Trophoblast cell (in vitro differentiated cells and primary cell): ENCODE measurements around the gene HECTD4.

Source experiments
- DNase-seq, 2 donors: peaks; one replicate each; pipeline ENCODE4 v3.0.0-alpha.2; 2016
- H2AFZ ChIP-seq: 2 replicates; pipeline ENCODE4 v1.6.1; 2013; ENCODE audit warnings: low read length, moderate library complexity, mild to moderate bottlenecking; ENCODE audit not compliant: insufficient read depth, poor library complexity
- H2AK5ac ChIP-seq: 2 replicates; pipeline ENCODE4 v1.6.1; 2013; ENCODE audit warnings: mild to moderate bottlenecking, low read length
- H2BK120ac ChIP-seq: 2 replicates; pipeline ENCODE4 v1.6.1; 2013; ENCODE audit warnings: low read length, mild to moderate bottlenecking, moderate library complexity; ENCODE audit not compliant: insufficient read depth, poor library complexity
- H2BK12ac ChIP-seq: 2 replicates; pipeline ENCODE4 v1.6.1; 2013; ENCODE audit warnings: mild to moderate bottlenecking, low read length, moderate library complexity
- H2BK5ac ChIP-seq: 2 replicates; pipeline ENCODE4 v1.6.1; 2013; ENCODE audit warnings: low read length, low read depth, moderate library complexity, mild to moderate bottlenecking; ENCODE audit not compliant: poor library complexity
- H3K14ac ChIP-seq: 2 replicates; pipeline ENCODE4 v1.6.1; 2013; ENCODE audit warnings: mild to moderate bottlenecking, low read length
- H3K18ac ChIP-seq: 2 replicates; pipeline ENCODE4 v1.6.1; 2013; ENCODE audit warnings: mild to moderate bottlenecking, low read length
- H3K23ac ChIP-seq: 2 replicates; pipeline ENCODE4 v1.6.1; 2013; ENCODE audit warnings: low read length
- H3K27ac ChIP-seq: 2 replicates; pipeline ENCODE4 v1.5.1; 2013; ENCODE audit warnings: low read depth, mild to moderate bottlenecking, inconsistent platforms, low read length, moderate library complexity
- H3K27me3 ChIP-seq: 2 replicates; pipeline ENCODE4 v1.6.1; 2013; ENCODE audit warnings: inconsistent platforms, mild to moderate bottlenecking, low read length, moderate library complexity; ENCODE audit not compliant: insufficient read depth
- H3K36me3 ChIP-seq, 2 experiments: 1 replicate in 1 of 2; 2 replicates in 1 of 2; pipeline ENCODE4 v1.6.1; 2013; ENCODE audit warnings: low read length in 2 of 2, mild to moderate bottlenecking in 2 of 2, moderate library complexity in 1 of 2; ENCODE audit not compliant: insufficient read depth in 2 of 2, control insufficient read depth in 1 of 2
- H3K4ac ChIP-seq: 2 replicates; pipeline ENCODE4 v1.6.1; 2013; ENCODE audit warnings: low read depth, mild to moderate bottlenecking, low read length, moderate library complexity
- H3K4me1 ChIP-seq, 2 experiments: 1 replicate in 1 of 2; 2 replicates in 1 of 2; pipeline ENCODE4 v1.6.1; 2013; ENCODE audit warnings: low read length in 2 of 2, mild to moderate bottlenecking in 2 of 2, moderate library complexity in 1 of 2; ENCODE audit not compliant: insufficient read depth in 2 of 2, control insufficient read depth in 1 of 2
- H3K4me2 ChIP-seq: 2 replicates; pipeline ENCODE4 v1.6.1; 2013; ENCODE audit warnings: inconsistent platforms, mild to moderate bottlenecking, low read length, moderate library complexity
- H3K4me3 ChIP-seq: 2 replicates; pipeline ENCODE4 v1.5.1; 2013; ENCODE audit warnings: mild to moderate bottlenecking, low read depth, low read length, inconsistent platforms
- H3K79me1 ChIP-seq: one replicate; pipeline ENCODE4 v1.6.1; 2013; ENCODE audit warnings: low read length
- H3K79me2 ChIP-seq: 2 replicates; pipeline ENCODE4 v1.6.1; 2013; ENCODE audit warnings: low read length, mild to moderate bottlenecking; ENCODE audit not compliant: control insufficient read depth, insufficient read depth, poor library complexity
- H3K9ac ChIP-seq: 2 replicates; pipeline ENCODE4 v1.6.1; 2013; ENCODE audit warnings: mild to moderate bottlenecking, low read length
- H3K9me3 ChIP-seq: 2 replicates; pipeline ENCODE4 v1.6.1; 2013; ENCODE audit warnings: low read depth, mild to moderate bottlenecking, control low read depth, inconsistent platforms, low read length; ENCODE audit not compliant: insufficient read depth
- H4K12ac ChIP-seq: 2 replicates; pipeline ENCODE4 v1.6.1; 2013; ENCODE audit warnings: low read depth, mild to moderate bottlenecking, low read length, moderate library complexity
- H4K8ac ChIP-seq: 2 replicates; pipeline ENCODE4 v1.6.1; 2013; ENCODE audit warnings: low read depth, mild to moderate bottlenecking, low read length, moderate library complexity
- H4K91ac ChIP-seq: one replicate; pipeline ENCODE4 v1.6.1; 2013; ENCODE audit warnings: low read depth, mild to moderate bottlenecking, low read length, moderate library complexity
- WGBS: extraction: QIAGEN DNeasy Blood & Tissue Kit; methylation state at CpG from one replicate; pipeline ENCODE4 v1.1.7; 2013; ENCODE audit warnings: missing lambda C conversion rate; ENCODE audit not compliant: insufficient read length, insufficient coverage; ENCODE audit errors: extremely low coverage; 5-methylcytosine and 5-hydroxymethylcytosine counted together

HECTD4 gene

GRCh38 chr12:112347581-112347982 is 34.6 kb downstream of the HECTD4 start:
- H3K4ac ChIP-seq = no peak overlapping the region
- no peak overlapping the region for H2AK5ac ChIP-seq
- no peaks in the 10 kb centered on the region for H3K79me2 ChIP-seq
- H3K4me3 ChIP-seq = no peak overlapping the region
- H3K14ac ChIP-seq = no peak overlapping the region
- no peaks in the 10 kb centered on the region for H3K27me3 ChIP-seq
- no peak overlapping the region for H2BK12ac ChIP-seq
- no peak overlapping the region for H3K9ac ChIP-seq
- H3K4me2 ChIP-seq = no peak overlapping the region
- no peak overlapping the region for H4K12ac ChIP-seq
- H4K8ac ChIP-seq = no peak overlapping the region
- H3K18ac ChIP-seq = no peak overlapping the region
- no CpG with 5 or more reads among the region's 2 CpGs for WGBS
- no peak overlapping the region for H4K91ac ChIP-seq
- H3K36me3 ChIP-seq = no peaks in the 10 kb centered on the region
- peaks cover 2 to 3% of the 10 kb centered on the region in 2 experiments for H3K4me1 ChIP-seq
- no peak overlapping the region for H3K23ac ChIP-seq
- H2BK5ac ChIP-seq = no peak overlapping the region
- H3K9me3 ChIP-seq = no peaks in the 10 kb centered on the region
- no peak overlapping the region for H3K27ac ChIP-seq
- no peak overlapping the region for H2BK120ac ChIP-seq
- DNase-seq = peak; percentile 16 to 27
- H2AFZ ChIP-seq = no peak overlapping the region
- no peaks in the 10 kb centered on the region for H3K79me1 ChIP-seq

- Histone ChIP-seq H3K18ac (no peak overlapping the region), H3K4me3 (no peak overlapping the region), H2AK5ac (no peak overlapping the region), H3K9ac (no peak overlapping the region), H3K23ac (no peak overlapping the region), H3K9me3 (no peaks in the 10 kb centered on the region), H3K79me1 (no peaks in the 10 kb centered on the region), H2BK120ac (no peak overlapping the region), H4K12ac (no peak overlapping the region), H3K27ac (no peak overlapping the region), H2BK12ac (no peak overlapping the region), H2BK5ac (no peak overlapping the region), H3K4me2 (peak overlapping the region; percentile 29), H3K4ac (peak overlapping the region; percentile 46), H3K27me3 (no peaks in the 10 kb centered on the region), H3K36me3 (no peaks in the 10 kb centered on the region), H3K4me1 (peaks cover 2 to 3% of the 10 kb centered on the region in 2 experiments), H4K91ac (no peak overlapping the region), H3K79me2 (no peaks in the 10 kb centered on the region), H3K14ac (no peak overlapping the region), H2AFZ (no peak overlapping the region), H4K8ac (no peak overlapping the region)
- no CpG with 5 or more reads among the region's 1 CpG for WGBS
- DNase-seq = no peak
Measured at GRCh38 chr12:112346194-112346593, 36.0 kb downstream of the HECTD4 start.

- no peak overlapping the region for H2BK120ac ChIP-seq
- H3K79me1 ChIP-seq = no peaks in the 10 kb centered on the region
- no peak overlapping the region for H3K4me2 ChIP-seq
- H2AFZ ChIP-seq = no peak overlapping the region
- H2AK5ac ChIP-seq = no peak overlapping the region
- H4K12ac ChIP-seq = no peak overlapping the region
- H3K27ac ChIP-seq = no peak overlapping the region
- no peaks in the 10 kb centered on the region for H3K36me3 ChIP-seq
- H3K9me3 ChIP-seq = no peaks in the 10 kb centered on the region
- H3K18ac ChIP-seq = no peak overlapping the region
- H3K4me1 ChIP-seq = peaks cover 2 to 3% of the 10 kb centered on the region in 2 experiments
- no peak overlapping the region for H3K9ac ChIP-seq
- DNase-seq = no peak
- no peak overlapping the region for H3K23ac ChIP-seq
- H3K4me3 ChIP-seq = no peak overlapping the region
- no peaks in the 10 kb centered on the region for H3K79me2 ChIP-seq
- H4K8ac ChIP-seq = no peak overlapping the region
- no peak overlapping the region for H2BK5ac ChIP-seq
- H3K27me3 ChIP-seq = no peaks in the 10 kb centered on the region
- H3K4ac ChIP-seq = no peak overlapping the region
- WGBS = no CpG with 5 or more reads among the region's 1 CpG
- H2BK12ac ChIP-seq = no peak overlapping the region
- H3K14ac ChIP-seq = no peak overlapping the region
- no peak overlapping the region for H4K91ac ChIP-seq
Measured at GRCh38 chr12:112344220-112344619, 38.0 kb downstream of the HECTD4 start.

- no peak overlapping the region for H3K27ac ChIP-seq
- WGBS = no CpG with 5 or more reads among the region's 3 CpGs
- no peaks in the 10 kb centered on the region for H3K27me3 ChIP-seq
- no peak for DNase-seq
- no peaks in the 10 kb centered on the region for H3K36me3 ChIP-seq
- H3K4ac ChIP-seq = no peak overlapping the region
- no peak overlapping the region for H3K4me2 ChIP-seq
- H3K4me3 ChIP-seq = no peak overlapping the region
- no peak overlapping the region for H2AFZ ChIP-seq
- no peaks in the 10 kb centered on the region for H3K79me2 ChIP-seq
- no peak overlapping the region for H4K12ac ChIP-seq
- no peak overlapping the region for H4K8ac ChIP-seq
- no peak overlapping the region for H3K14ac ChIP-seq
- H2AK5ac ChIP-seq = no peak overlapping the region
- H3K9me3 ChIP-seq = no peaks in the 10 kb centered on the region
- H2BK12ac ChIP-seq = no peak overlapping the region
- H3K79me1 ChIP-seq = no peaks in the 10 kb centered on the region
- no peak overlapping the region for H4K91ac ChIP-seq
- H3K23ac ChIP-seq = no peak overlapping the region
- H2BK5ac ChIP-seq = no peak overlapping the region
- no peak overlapping the region for H3K9ac ChIP-seq
- H3K18ac ChIP-seq = no peak overlapping the region
- H2BK120ac ChIP-seq = no peak overlapping the region
- H3K4me1 ChIP-seq = peaks cover 1% of the 10 kb centered on the region in 2 experiments
Measured at GRCh38 chr12:112342587-112342986, 39.6 kb downstream of the HECTD4 start.
